Immature natural killer cell (primary cell): Measurements from ENCODE around the gene DNALI1. TPM values are rescaled to one million over a fixed set of nuclear protein-coding genes. Genes with fewer than 3 reads are reported as not detected.
"Not testable (repeated sequence)": the region's sequence is repeated elsewhere in the genome, so short reads cannot be mapped to it uniquely, and the experiment has no call there.

Experiments used
- DNase-seq, 3 donors: peaks; one replicate each; pipeline ENCODE4 v3.0.0; 2022; ENCODE audit warnings: mixed read lengths in 1 of 3
- H3K27ac Mint-ChIP-seq, 6 donors: one replicate each; pipeline ENCODE4 v1.8.0; 2020; ENCODE audit warnings: mixed read lengths in 6 of 6, mild to moderate bottlenecking in 5 of 6, inconsistent platforms in 4 of 6, moderate library complexity in 3 of 6
- H3K27me3 Mint-ChIP-seq, 3 donors: one replicate each; pipeline ENCODE4 v1.8.0; 2020 to 2021; ENCODE audit warnings: low read depth in 3 of 3, mild to moderate bottlenecking in 3 of 3, mixed read lengths in 3 of 3, moderate library complexity in 3 of 3, inconsistent platforms in 1 of 3
- H3K36me3 Mint-ChIP-seq, 3 donors: one replicate each; pipeline ENCODE4 v1.8.0; 2020; ENCODE audit warnings: mixed read lengths in 3 of 3, inconsistent platforms in 2 of 3, mild to moderate bottlenecking in 2 of 3
- H3K4me1 Mint-ChIP-seq, 2 donors: one replicate each; pipeline ENCODE4 v1.8.0; 2020; ENCODE audit warnings: inconsistent platforms in 2 of 2, mild to moderate bottlenecking in 2 of 2, mixed read lengths in 2 of 2, moderate library complexity in 1 of 2
- H3K4me3 Mint-ChIP-seq, 5 donors: one replicate each; pipeline ENCODE4 v1.8.0; 2020; ENCODE audit warnings: mild to moderate bottlenecking in 5 of 5, mixed read lengths in 5 of 5, inconsistent platforms in 3 of 5, moderate library complexity in 3 of 5
- H3K9me3 Mint-ChIP-seq, 6 donors: one replicate each; pipeline ENCODE4 v1.8.0; 2020; ENCODE audit warnings: mild to moderate bottlenecking in 6 of 6, mixed read lengths in 6 of 6, inconsistent platforms in 4 of 6, moderate library complexity in 3 of 6
- polyA plus RNA-seq, 3 donors: library from polyadenylated mRNA; unstranded; fragments of 300-500 nt; fragmentation: Illumina TruSeq; gene quantifications; one replicate each; pipeline ENCODE4 v1.2.3, GENCODE V29; 2021

The DNALI1 gene
- polyA plus RNA-seq, result not detected

- peaks cover 24 to 27% of the 10 kb centered on the region in 2 donors for H3K4me1 Mint-ChIP-seq
- H3K27me3 Mint-ChIP-seq, result peaks cover 5 to 9% (median 9%) of the 10 kb centered on the region in 3 donors
- peak within 1 kb of the TSS in 1 of 5 donors; percentile 29 for H3K4me3 Mint-ChIP-seq
- peak in 2 of 3 donors; percentile 7 to 22 for DNase-seq
- H3K9me3 Mint-ChIP-seq, result no peaks in the 10 kb centered on the region
- peak within 1 kb of the TSS in 1 of 6 donors; percentile 41 for H3K27ac Mint-ChIP-seq
- H3K36me3 Mint-ChIP-seq, result peaks cover 0 to 3% (median 0%) of the 10 kb centered on the region in 3 donors
Measured at GRCh38 chr1:37556712-37557196, at the start of gene DNALI1. Gene DNALI1 (plus strand): TSS chr1:37556940. CDS start chr1:37556995, 55 bp downstream.

GRCh38 chr1:37509181-37509580 lies 47.6 kb upstream of the DNALI1 start:
- Mint-ChIP-seq H3K27ac (peak overlapping the region in 1 of 6 donors; percentile 18), H3K9me3 (no peaks in the 10 kb centered on the region), H3K4me1 (peaks cover 28 to 44% of the 10 kb centered on the region in 2 donors), H3K36me3 (peaks cover 12 to 33% (median 15%) of the 10 kb centered on the region in 3 donors), H3K27me3 (peaks cover 3 to 6% (median 5%) of the 10 kb centered on the region in 3 donors), H3K4me3 (no peak overlapping the region)
- no peak for DNase-seq

- DNase-seq, result peak; percentile 40 to 46 (median 43)
- H3K36me3 Mint-ChIP-seq, result peaks cover 0 to 15% (median 3%) of the 10 kb centered on the region in 3 donors
- H3K27me3 Mint-ChIP-seq, result peaks cover 7 to 11% (median 8%) of the 10 kb centered on the region in 3 donors
- peak overlapping the region; percentile 66 to 96 (median 90) for H3K27ac Mint-ChIP-seq
- H3K9me3 Mint-ChIP-seq, result no peaks in the 10 kb centered on the region
- peaks cover 40 to 52% of the 10 kb centered on the region in 2 donors for H3K4me1 Mint-ChIP-seq
- H3K4me3 Mint-ChIP-seq, result peak overlapping the region; percentile 90 to 97 (median 93)
Measured at GRCh38 chr1:37513795-37514349, 42.9 kb upstream of the DNALI1 start.

GRCh38 chr1:37514350-37515184 lies 42.2 kb upstream of the DNALI1 start, which contains the start of gene MEAF6:
Gene MEAF6 (minus strand): TSS chr1:37514766. CDS start chr1:37514746, 20 bp downstream.
- H3K4me3 Mint-ChIP-seq, result peak within 1 kb of the TSS; percentile 95 to 99 (median 97)
- H3K27me3 Mint-ChIP-seq, result peaks cover 7 to 11% (median 10%) of the 10 kb centered on the region in 3 donors
- H3K36me3 Mint-ChIP-seq, result peaks cover 0 to 9% (median 3%) of the 10 kb centered on the region in 3 donors
- peaks cover 44 to 52% of the 10 kb centered on the region in 2 donors for H3K4me1 Mint-ChIP-seq
- peak within 1 kb of the TSS; percentile 95 to 100 (median 99) for H3K27ac Mint-ChIP-seq
- no peaks in the 10 kb centered on the region for H3K9me3 Mint-ChIP-seq
- peak; percentile 83 to 86 (median 85) for DNase-seq

- Mint-ChIP-seq H3K27ac (peak overlapping the region; percentile 95 to 100 (median 99)), H3K27me3 (peaks cover 7 to 11% (median 10%) of the 10 kb centered on the region in 3 donors), H3K36me3 (peaks cover 0 to 9% (median 3%) of the 10 kb centered on the region in 3 donors), H3K4me3 (peak overlapping the region; percentile 92 to 99 (median 97)), H3K4me1 (peaks cover 45 to 54% of the 10 kb centered on the region in 2 donors), H3K9me3 (no peaks in the 10 kb centered on the region)
- no peak for DNase-seq
Measured at GRCh38 chr1:37515185-37516034, 41.3 kb upstream of the DNALI1 start.

GRCh38 chr1:37517569-37517968 lies 39.2 kb upstream of the DNALI1 start:
- DNase-seq, result no peak
- H3K9me3 Mint-ChIP-seq, result no peaks in the 10 kb centered on the region
- peaks cover 7 to 11% (median 10%) of the 10 kb centered on the region in 3 donors for H3K27me3 Mint-ChIP-seq
- peaks cover 0 to 4% (median 3%) of the 10 kb centered on the region in 3 donors for H3K36me3 Mint-ChIP-seq
- peak overlapping the region in 1 of 6 donors; percentile 67 for H3K27ac Mint-ChIP-seq
- peaks cover 37 to 41% of the 10 kb centered on the region in 2 donors for H3K4me1 Mint-ChIP-seq
- H3K4me3 Mint-ChIP-seq, result peak overlapping the region in 1 of 5 donors; percentile 35

- H3K4me3 Mint-ChIP-seq, H3K27ac Mint-ChIP-seq, H3K36me3 Mint-ChIP-seq, DNase-seq, H3K9me3 Mint-ChIP-seq: not testable (repeated sequence)
- Mint-ChIP-seq H3K27me3 (peaks cover 7 to 11% (median 10%) of the 10 kb centered on the region in 3 donors), H3K4me1 (peaks cover 31 to 34% of the 10 kb centered on the region in 2 donors)
Measured at GRCh38 chr1:37518241-37518640, 38.5 kb upstream of the DNALI1 start.

GRCh38 chr1:37518929-37519328 lies 37.8 kb upstream of the DNALI1 start:
- H3K36me3 Mint-ChIP-seq, H3K9me3 Mint-ChIP-seq: not testable (repeated sequence)
- H3K4me3 Mint-ChIP-seq, result peak overlapping the region; percentile 87 to 92 (median 91)
- peaks cover 3 to 10% (median 7%) of the 10 kb centered on the region in 3 donors for H3K27me3 Mint-ChIP-seq
- peak overlapping the region; percentile 79 to 91 (median 87) for H3K27ac Mint-ChIP-seq
- H3K4me1 Mint-ChIP-seq, result peaks cover 24 to 27% of the 10 kb centered on the region in 2 donors
- peak; percentile 23 to 68 (median 41) for DNase-seq

- Mint-ChIP-seq H3K4me1 (peaks cover 22 to 24% of the 10 kb centered on the region in 2 donors), H3K36me3 (peaks cover 0 to 4% (median 0%) of the 10 kb centered on the region in 3 donors), H3K4me3 (peak overlapping the region; percentile 87 to 92 (median 91)), H3K27ac (peak overlapping the region; percentile 22 to 91 (median 84)), H3K27me3 (peaks cover 2 to 10% (median 5%) of the 10 kb centered on the region in 3 donors), H3K9me3 (no peaks in the 10 kb centered on the region)
- no peak for DNase-seq
Measured at GRCh38 chr1:37519613-37520012, 37.1 kb upstream of the DNALI1 start.

- H3K36me3 Mint-ChIP-seq, H3K4me1 Mint-ChIP-seq, H3K27ac Mint-ChIP-seq, DNase-seq, H3K9me3 Mint-ChIP-seq, H3K27me3 Mint-ChIP-seq, H3K4me3 Mint-ChIP-seq: not testable (repeated sequence)
Measured at GRCh38 chr1:37529888-37530287, 26.9 kb upstream of the DNALI1 start.

- H3K27me3 Mint-ChIP-seq, H3K4me3 Mint-ChIP-seq, H3K4me1 Mint-ChIP-seq: not testable (repeated sequence)
Measured at GRCh38 chr1:37532418-37533156, 24.2 kb upstream of the DNALI1 start.

GRCh38 chr1:37533317-37534093 lies 23.2 kb upstream of the DNALI1 start:
- no peaks in the 10 kb centered on the region for H3K9me3 Mint-ChIP-seq

More at GRCh38 chr1:37532418-37533156, 24.2 kb upstream of the DNALI1 start:
- not testable (repeated sequence) for H3K9me3 Mint-ChIP-seq, DNase-seq
- H3K27ac Mint-ChIP-seq, result peak overlapping the region in 1 of 6 donors; percentile 28
- H3K36me3 Mint-ChIP-seq, result peaks cover 6 to 28% (median 8%) of the 10 kb centered on the region in 3 donors

More at GRCh38 chr1:37533317-37534093, 23.2 kb upstream of the DNALI1 start:
- Mint-ChIP-seq H3K27me3 (no peaks in the 10 kb centered on the region), H3K36me3 (peaks cover 9 to 34% (median 13%) of the 10 kb centered on the region in 3 donors), H3K27ac (peak overlapping the region in 3 of 6 donors; percentile 17 to 74 (median 31)), H3K4me3 (no peak overlapping the region), H3K4me1 (peaks cover 0 to 12% of the 10 kb centered on the region in 2 donors)
- no peak for DNase-seq
